ENCODE data around the gene MANSC1.

DNA sequence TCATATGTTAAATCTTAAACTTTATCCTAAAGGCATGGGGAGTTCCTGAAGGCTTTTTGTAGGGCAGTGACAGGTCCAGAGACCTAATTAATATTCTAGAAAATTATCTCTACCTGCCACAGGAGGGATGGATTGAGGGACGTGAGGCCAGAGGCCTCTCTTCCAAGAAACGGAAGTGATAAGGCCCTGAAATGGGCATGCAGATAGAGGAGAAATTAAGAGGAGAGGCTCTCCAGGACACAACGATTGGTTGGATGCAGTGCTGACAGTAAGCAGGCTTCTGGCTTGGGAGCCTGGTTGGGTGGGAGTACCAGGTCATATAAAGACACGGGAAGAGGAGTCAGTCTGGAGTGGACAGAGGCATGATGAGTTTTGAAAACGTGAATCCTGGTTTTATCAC, 3.8 kb upstream of the MANSC1 start:
- TF ChIP-seq POLR2AphosphoS5 (IDR thresholded peaks at IDR 0.05; ENCODE audit: low read depth, low read length) = no peak
- TF ChIP-seq POLR2A (IDR thresholded peaks at IDR 0.05; ENCODE audit: low read depth, low read length) = no peak

Data from GM12892 (cell line).